Suprapubic skin (tissue), 4 donors: Measurements from ENCODE around the gene KLF18. TPM values are rescaled to one million over a fixed set of nuclear protein-coding genes. Genes with fewer than 3 reads are reported as not detected.

ENCODE experiments used
- DNase-seq, 2 donors: peaks; one replicate each; pipeline ENCODE4 v3.0.0-alpha.2; 2019; ENCODE audit warnings: low spot score in 2 of 2
- H3K27ac ChIP-seq: fragments of 200-600 bp; sonication (generic); one replicate; pipeline ENCODE4 v1.5.1; 2019
- H3K27me3 ChIP-seq: fragments of 200-600 bp; sonication (generic); one replicate; pipeline ENCODE4 v1.5.1; 2019
- H3K36me3 ChIP-seq: fragments of 200-600 bp; sonication (generic); one replicate; pipeline ENCODE4 v1.5.1; 2019
- H3K4me1 ChIP-seq: fragments of 200-600 bp; sonication (generic); one replicate; pipeline ENCODE4 v1.5.1; 2019
- H3K4me3 ChIP-seq: fragments of 200-600 bp; sonication (generic); one replicate; pipeline ENCODE4 v1.5.1; 2019; ENCODE audit warnings: mild to moderate bottlenecking
- H3K9me3 ChIP-seq: fragments of 200-600 bp; sonication (generic); one replicate; pipeline ENCODE4 v1.5.1; 2019
- EP300 ChIP-seq: sonication (generic); formaldehyde crosslinking; IDR thresholded peaks from one replicate; pipeline ENCODE4 v1.6.1; 2017; ENCODE audit warnings: antibody characterized with exemption
- POLR2A ChIP-seq, 2 donors: fragments of 450-650 bp; IDR thresholded peaks; one replicate each; pipeline ENCODE4 v1.6.1; 2017; ENCODE audit warnings: antibody characterized with exemption in 2 of 2, mild to moderate bottlenecking in 2 of 2, moderate library complexity in 2 of 2
- POLR2AphosphoS5 ChIP-seq, 3 donors: sonication (generic); formaldehyde crosslinking; IDR thresholded peaks; one replicate each; pipeline ENCODE4 v1.6.1; 2017; ENCODE audit warnings: antibody characterized with exemption in 3 of 3
- WGBS: methylation state at CpG from one replicate; pipeline ENCODE4 v1.1.5; 2018; 5-methylcytosine and 5-hydroxymethylcytosine counted together
- total RNA-seq, 4 donors: library from RNA; depleted of rRNA; stranded (reverse); fragments of >200 nt; gene quantifications; one replicate each; pipeline ENCODE4 v1.1.0, GENCODE V29; 2016
- TF ChIP-seq, protein P1 (sequence below), 2 donors: fragments of 200-600 bp in 1 of 2; fragments of 450-650 bp in 1 of 2; sonication (generic) in 1 of 2; IDR thresholded peaks; one replicate each; pipeline ENCODE4 v1.5.1; 2016 to 2019; ENCODE audit warnings: antibody characterized with exemption in 2 of 2, mild to moderate bottlenecking in 1 of 2, moderate library complexity in 1 of 2

Gene KLF18
- total RNA-seq, 4 donors from 2014 or later: not detected

DNA sequence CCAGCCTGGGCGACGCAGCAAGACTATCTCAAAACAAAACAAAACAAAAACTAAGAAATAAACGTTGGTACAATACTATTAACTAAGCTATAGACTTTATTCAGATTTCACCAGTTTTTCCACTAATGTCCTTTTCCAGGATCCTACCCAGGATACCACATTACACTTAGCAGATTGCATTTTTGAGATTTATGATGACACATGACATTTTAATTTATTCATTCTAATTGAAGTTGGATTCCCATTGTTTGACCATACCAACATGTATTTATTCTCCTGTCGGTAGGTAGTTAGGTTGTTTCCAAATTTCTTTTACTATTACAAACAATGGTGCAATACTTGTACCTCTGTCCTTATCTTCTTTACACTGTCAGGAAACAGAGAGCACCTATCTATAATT, 29.6 kb downstream of the KLF18 start:
- Histone ChIP-seq H3K4me3 (no peak overlapping the region), H3K27me3 (peaks cover 5% of the 10 kb centered on the region), H3K9me3 (no peaks in the 10 kb centered on the region), H3K36me3 (no peaks in the 10 kb centered on the region), H3K27ac (no peak overlapping the region), H3K4me1 (no peaks in the 10 kb centered on the region)
- TF ChIP-seq, protein P1, sequence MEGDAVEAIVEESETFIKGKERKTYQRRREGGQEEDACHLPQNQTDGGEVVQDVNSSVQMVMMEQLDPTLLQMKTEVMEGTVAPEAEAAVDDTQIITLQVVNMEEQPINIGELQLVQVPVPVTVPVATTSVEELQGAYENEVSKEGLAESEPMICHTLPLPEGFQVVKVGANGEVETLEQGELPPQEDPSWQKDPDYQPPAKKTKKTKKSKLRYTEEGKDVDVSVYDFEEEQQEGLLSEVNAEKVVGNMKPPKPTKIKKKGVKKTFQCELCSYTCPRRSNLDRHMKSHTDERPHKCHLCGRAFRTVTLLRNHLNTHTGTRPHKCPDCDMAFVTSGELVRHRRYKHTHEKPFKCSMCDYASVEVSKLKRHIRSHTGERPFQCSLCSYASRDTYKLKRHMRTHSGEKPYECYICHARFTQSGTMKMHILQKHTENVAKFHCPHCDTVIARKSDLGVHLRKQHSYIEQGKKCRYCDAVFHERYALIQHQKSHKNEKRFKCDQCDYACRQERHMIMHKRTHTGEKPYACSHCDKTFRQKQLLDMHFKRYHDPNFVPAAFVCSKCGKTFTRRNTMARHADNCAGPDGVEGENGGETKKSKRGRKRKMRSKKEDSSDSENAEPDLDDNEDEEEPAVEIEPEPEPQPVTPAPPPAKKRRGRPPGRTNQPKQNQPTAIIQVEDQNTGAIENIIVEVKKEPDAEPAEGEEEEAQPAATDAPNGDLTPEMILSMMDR (IDR thresholded peaks at IDR 0.05): no peak
- no peak for TF ChIP-seq POLR2AphosphoS5 (IDR thresholded peaks at IDR 0.05)
- no peak for TF ChIP-seq EP300
- TF ChIP-seq POLR2A (IDR thresholded peaks at IDR 0.05): no peak
- no peak for DNase-seq
- WGBS: 80% methylated on average over 4 of the region's 4 CpGs

DNA sequence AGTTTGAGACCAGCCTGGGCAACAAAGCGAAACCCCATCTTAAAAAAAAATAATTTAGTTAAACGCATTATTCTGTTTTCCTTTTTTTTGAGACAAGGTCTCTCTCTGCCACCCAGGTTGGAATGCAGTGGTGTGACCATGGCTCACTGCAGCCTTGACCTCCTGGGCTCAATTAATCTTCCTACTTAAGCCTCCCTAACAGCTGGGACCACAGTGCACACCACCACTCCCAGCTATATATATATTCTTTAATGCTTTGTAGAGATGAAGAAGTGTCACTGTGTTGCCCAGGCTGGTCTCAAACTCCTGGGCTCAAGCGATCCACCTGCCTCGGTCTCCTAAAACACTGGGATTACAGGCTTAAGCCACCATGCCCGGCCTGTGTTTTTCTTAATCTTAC, 30.5 kb downstream of the KLF18 start:
- H3K36me3 ChIP-seq: no peaks in the 10 kb centered on the region
- no peaks in the 10 kb centered on the region for H3K9me3 ChIP-seq
- no peak overlapping the region for H3K4me3 ChIP-seq
- H3K27ac ChIP-seq: no peak overlapping the region
- peaks cover 8% of the 10 kb centered on the region for H3K27me3 ChIP-seq
- no peak for TF ChIP-seq EP300
- TF ChIP-seq POLR2AphosphoS5 (IDR thresholded peaks at IDR 0.05): no peak
- no peak for TF ChIP-seq POLR2A (IDR thresholded peaks at IDR 0.05)
- TF ChIP-seq, protein P1 (IDR thresholded peaks at IDR 0.05): no peak
- no peak for DNase-seq
- no peaks in the 10 kb centered on the region for H3K4me1 ChIP-seq
- 91% methylated on average over 5 of the region's 5 CpGs for WGBS

DNA sequence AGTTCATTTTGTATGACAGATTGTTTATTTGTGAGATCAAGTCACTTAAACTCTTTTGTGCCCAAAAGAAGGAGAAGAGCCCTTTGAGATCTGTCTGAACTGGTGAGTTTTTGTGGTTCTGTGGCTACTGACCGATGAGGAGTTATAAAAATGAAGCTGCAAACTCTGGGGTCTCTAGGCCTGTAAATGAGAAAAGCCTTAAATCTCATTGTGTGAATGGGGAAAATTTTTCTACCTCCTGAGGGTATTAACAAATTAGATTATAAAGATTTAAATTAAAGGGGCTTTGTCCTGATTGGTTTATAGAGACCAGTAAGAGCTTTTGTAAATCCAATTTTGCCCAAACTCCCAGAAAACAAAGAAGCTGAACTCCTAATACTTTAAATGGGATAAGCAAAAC, 32.5 kb downstream of the KLF18 start:
- Histone ChIP-seq H3K27ac (no peak overlapping the region), H3K36me3 (no peaks in the 10 kb centered on the region), H3K4me3 (no peak overlapping the region), H3K4me1 (no peaks in the 10 kb centered on the region), H3K9me3 (no peaks in the 10 kb centered on the region), H3K27me3 (peaks cover 12% of the 10 kb centered on the region)
- WGBS: 88% methylated on average over 1 of the region's 1 CpG
- TF ChIP-seq EP300 (no peak), POLR2AphosphoS5 (IDR thresholded peaks at IDR 0.05) (no peak), POLR2A (IDR thresholded peaks at IDR 0.05) (no peak)
- TF ChIP-seq, protein P1 (IDR thresholded peaks at IDR 0.05): no peak
- DNase-seq: no peak

DNA sequence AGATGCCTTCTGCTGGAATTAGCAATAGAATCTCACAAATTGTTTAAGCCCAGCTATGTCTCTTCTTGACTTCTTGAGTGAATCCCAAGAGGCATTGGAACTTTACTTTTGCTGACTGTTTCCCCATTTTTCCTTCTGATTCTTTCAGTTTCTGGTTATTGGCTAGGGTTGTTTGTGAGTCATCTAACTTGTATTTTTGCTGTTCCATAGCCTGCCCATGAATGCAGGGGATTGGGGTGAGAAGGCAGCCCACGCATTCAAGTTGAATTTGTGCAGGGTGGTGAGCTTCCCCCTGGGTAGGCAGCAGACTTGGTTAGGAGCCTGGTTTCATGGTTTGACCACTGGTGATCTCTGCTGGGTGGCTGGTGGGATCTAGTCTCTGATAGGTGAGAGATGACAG, 33.2 kb downstream of the KLF18 start:
- 63% methylated on average over 1 of the region's 1 CpG for WGBS

DNA sequence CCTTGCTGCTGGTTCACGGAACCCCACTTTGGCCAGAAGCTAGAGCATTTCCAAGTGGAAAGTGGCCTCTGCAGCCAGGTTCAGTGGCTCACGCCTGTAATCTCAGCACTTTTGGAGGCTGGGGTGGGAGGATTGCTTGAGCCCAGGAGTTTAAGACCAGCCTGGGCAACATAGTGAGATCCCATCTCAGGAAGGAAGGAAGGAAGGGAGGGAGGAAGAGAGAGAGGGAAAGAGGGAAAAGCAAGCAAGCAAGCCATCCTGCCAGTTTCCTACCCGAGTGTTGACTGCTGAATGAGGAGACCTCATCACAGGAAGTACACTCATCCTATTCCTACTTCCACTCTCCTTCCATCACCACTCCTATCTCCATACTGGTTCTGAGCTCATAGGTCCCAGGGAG, 35.6 kb downstream of the KLF18 start:
- 69% methylated on average over 3 of the region's 3 CpGs for WGBS
- Histone ChIP-seq H3K36me3 (no peaks in the 10 kb centered on the region), H3K4me3 (no peak overlapping the region), H3K9me3 (no peaks in the 10 kb centered on the region), H3K27ac (no peak overlapping the region), H3K27me3 (peaks cover 20% of the 10 kb centered on the region), H3K4me1 (no peaks in the 10 kb centered on the region)
- no peak for DNase-seq
- TF ChIP-seq POLR2A (IDR thresholded peaks at IDR 0.05) (no peak), EP300 (no peak), POLR2AphosphoS5 (IDR thresholded peaks at IDR 0.05) (no peak)
- TF ChIP-seq, protein P1 (IDR thresholded peaks at IDR 0.05): no peak

More for the DNA sequence above, 33.2 kb downstream of the KLF18 start:
- Histone ChIP-seq H3K36me3 (no peaks in the 10 kb centered on the region), H3K27ac (no peak overlapping the region), H3K27me3 (peaks cover 18% of the 10 kb centered on the region), H3K9me3 (no peaks in the 10 kb centered on the region), H3K4me1 (no peaks in the 10 kb centered on the region), H3K4me3 (no peak overlapping the region)
- no peak for DNase-seq
- TF ChIP-seq POLR2A (IDR thresholded peaks at IDR 0.05): no peak
- TF ChIP-seq EP300: no peak
- TF ChIP-seq, protein P1 (IDR thresholded peaks at IDR 0.05): no peak
